ENCODE results near the gene CCDC174. TPM values are rescaled to one million over a fixed set of nuclear protein-coding genes. Genes with fewer than 3 reads are reported as not detected.

The CCDC174 gene
- total and polyA plus RNA-seq, 2 of the 4 experiments (the other 2 are of a cell fraction), result 5.9 to 9.6 TPM

DNA sequence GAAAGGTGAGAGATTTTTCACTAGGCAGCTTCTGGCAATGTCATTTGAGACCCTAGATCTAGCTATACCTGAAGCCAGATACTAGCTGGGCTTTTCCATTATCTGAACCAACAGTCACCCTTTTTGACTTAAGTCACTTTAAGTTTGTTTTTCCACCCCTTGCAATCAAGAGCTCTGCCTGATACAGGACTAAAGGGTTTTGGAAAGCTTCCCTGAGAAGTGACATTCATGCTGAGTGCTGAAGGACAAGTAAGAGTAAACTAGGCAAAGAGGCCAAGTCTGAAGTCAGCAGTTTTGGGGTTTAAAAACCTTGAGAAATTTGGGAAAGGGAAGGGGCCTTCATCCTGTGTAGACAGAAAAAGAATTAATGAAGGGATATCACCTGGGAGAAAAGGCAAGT is 27.1 kb upstream of the CCDC174 start:
- no peak overlapping the region for H2BK5ac ChIP-seq (ENCODE audit: low read depth, low read length, poor library complexity, severe bottlenecking)
- H3K18ac ChIP-seq (ENCODE audit: low read depth, low read length), result no peak overlapping the region
- H3K14ac ChIP-seq (replicated peaks; ENCODE audit: low read depth, low read length), result no peak overlapping the region
- H3K27me3 ChIP-seq (ENCODE audit: control insufficient read depth, insufficient read depth, low read length), result no peaks in the 10 kb centered on the region; the same call in 1 of the 2 replicates
- H3K9ac ChIP-seq (ENCODE audit: low read depth, low read length), result no peak overlapping the region
- H3K27ac ChIP-seq (ENCODE audit: insufficient read depth, low read length), result no peak overlapping the region
- no TSS peak for BruUV-seq (replicated peaks)
- no peak for DNase-seq
- no peaks in the 10 kb centered on the region; the same call in 1 of the 2 replicates for H3K9me3 ChIP-seq (ENCODE audit: control insufficient read depth, insufficient read depth, low read length)
- ChIA-PET CTCF (interaction anchor here (1.2 kb wide), 1 partner anchor 297 kb away, joined by 3 read pairs; no protein-coding TSS in a partner anchor), POLR2A (ENCODE audit: unreplicated experiment) (no interaction called here)
- no peak overlapping the region for H2BK120ac ChIP-seq (ENCODE audit: low read depth, low read length)
- H3K9me1 ChIP-seq (ENCODE audit: insufficient read depth, low read length), result 0 out of 2 replicates have a peak, but pooled peaks cover 3% of the 10 kb centered on the region
- no peak overlapping the region for H3K23ac ChIP-seq (ENCODE audit: low read depth, low read length)
- H3K4ac ChIP-seq (ENCODE audit: low read depth, low read length), result no peak overlapping the region
- no peak overlapping the region for H2AK9ac ChIP-seq (replicated peaks; ENCODE audit: low read depth, low read length, poor library complexity)
- no peak overlapping the region for H4K5ac ChIP-seq (ENCODE audit: low read depth, low read length)
- no peak overlapping the region for H3K56ac ChIP-seq (ENCODE audit: extremely low read depth, insufficient read depth, low read length)
- H3K4me2 ChIP-seq (ENCODE audit: low read depth, low read length), result no peak overlapping the region
- peaks cover 8% of the 10 kb centered on the region for H3K4me1 ChIP-seq (ENCODE audit: control insufficient read depth, insufficient read depth, low read length)
- H3K36me3 ChIP-seq (ENCODE audit: control insufficient read depth, insufficient read depth, low read length), result no peaks in the 10 kb centered on the region
- intact Hi-C loops (cut with micrococcal nuclease), result no loop called here
- TF ChIP-seq, protein P1, sequence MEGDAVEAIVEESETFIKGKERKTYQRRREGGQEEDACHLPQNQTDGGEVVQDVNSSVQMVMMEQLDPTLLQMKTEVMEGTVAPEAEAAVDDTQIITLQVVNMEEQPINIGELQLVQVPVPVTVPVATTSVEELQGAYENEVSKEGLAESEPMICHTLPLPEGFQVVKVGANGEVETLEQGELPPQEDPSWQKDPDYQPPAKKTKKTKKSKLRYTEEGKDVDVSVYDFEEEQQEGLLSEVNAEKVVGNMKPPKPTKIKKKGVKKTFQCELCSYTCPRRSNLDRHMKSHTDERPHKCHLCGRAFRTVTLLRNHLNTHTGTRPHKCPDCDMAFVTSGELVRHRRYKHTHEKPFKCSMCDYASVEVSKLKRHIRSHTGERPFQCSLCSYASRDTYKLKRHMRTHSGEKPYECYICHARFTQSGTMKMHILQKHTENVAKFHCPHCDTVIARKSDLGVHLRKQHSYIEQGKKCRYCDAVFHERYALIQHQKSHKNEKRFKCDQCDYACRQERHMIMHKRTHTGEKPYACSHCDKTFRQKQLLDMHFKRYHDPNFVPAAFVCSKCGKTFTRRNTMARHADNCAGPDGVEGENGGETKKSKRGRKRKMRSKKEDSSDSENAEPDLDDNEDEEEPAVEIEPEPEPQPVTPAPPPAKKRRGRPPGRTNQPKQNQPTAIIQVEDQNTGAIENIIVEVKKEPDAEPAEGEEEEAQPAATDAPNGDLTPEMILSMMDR (conservative IDR thresholded peaks at IDR 0.05; ENCODE audit: low read depth, low read length), result no peak
- TF ChIP-seq FOS (IDR thresholded peaks at IDR 0.05; ENCODE audit: low read depth, low read length), result no peak
- H4K91ac ChIP-seq (ENCODE audit: insufficient read depth, low read depth, low read length), result no peak overlapping the region
- H2BK15ac ChIP-seq (ENCODE audit: low read depth, low read length), result no peak overlapping the region
- H2AK5ac ChIP-seq (ENCODE audit: low read depth, low read length), result no peak overlapping the region
- dilution Hi-C loops (cut with HindIII; ENCODE audit: low sequenced_read_pairs, unreplicated experiment), result no loop called here
- H4K20me1 ChIP-seq (ENCODE audit: insufficient read depth, low read length), result no peaks in the 10 kb centered on the region
- in situ Hi-C loops (cut with MboI; ENCODE audit: low sequenced_read_pairs), result no loop called here
- H2BK20ac ChIP-seq (ENCODE audit: low read depth, low read length), result no peak overlapping the region
- no peak overlapping the region for H4K8ac ChIP-seq (ENCODE audit: low read depth in 2 of 2, low read length in 2 of 2)
- H3K79me1 ChIP-seq (ENCODE audit: low read depth in 1 of 2, low read length in 2 of 2), result no peaks in the 10 kb centered on the region
- no peak overlapping the region for H3K4me3 ChIP-seq (ENCODE audit: insufficient read depth, low read depth, low read length)
- H2AFZ ChIP-seq (replicated peaks; ENCODE audit: low read length, poor library complexity), result no peak overlapping the region
- ATAC-seq (ENCODE audit: low read depth), result no peak

Data from IMR-90 (cell line).